K562 (cell line): ENCODE results near the gene LTBP1. TPM values are rescaled to one million over a fixed set of nuclear protein-coding genes. Genes with fewer than 3 reads are reported as not detected.
A peak's percentile ranks its signal among the peaks of the same experiment; 100 is the strongest.

Source experiments
- ATAC-seq: fragments of 200-7000 bp; cut with Tn5 transposase; 3 replicates; pipeline ENCODE4 v1.9.1; 2020; ENCODE audit warnings: moderate library complexity
- BruUV-seq: library from RNA; stranded (reverse); fragments of 400-500 nt; replicated peaks from 2 replicates; lab custom pipeline; 2021; lab: Mats Ljungman, UMichigan
- CTCF ChIA-PET: fragments of 300-600 bp; formaldehyde crosslinking; extraction: SDS; loops from one replicate; lab custom pipeline; 2021; ENCODE audit warnings: low intra/inter-chr PET ratio; lab: Yijun Ruan, JAX
- POLR2A ChIA-PET: fragments of 300-600, 350-650 bp; sonication (Branson Sonifier 250); formaldehyde crosslinking; extraction: SDS; loops from one replicate; lab custom pipeline; 2021; ENCODE audit warnings: antibody characterized with exemption, inconsistent platforms; lab: Yijun Ruan, JAX
- DNase-seq, 4 experiments: peaks; one replicate each; pipeline versions ENCODE4 v3.0.0 to v3.0.0-alpha.2; 2011 to 2018; ENCODE audit warnings: low spot score in 3 of 4, mixed read lengths in 3 of 4; ENCODE audit errors: extremely low read depth in 1 of 4
- FAIRE-seq: peaks from 2 replicates; lab custom pipeline; 2011; peaks lifted over from hg19 to GRCh38; lab: Jason Lieb, UNC
- H2AFZ ChIP-seq: 2 replicates; pipeline ENCODE4 v1.6.0; 2011; ENCODE audit warnings: low read depth, low read length, control low read depth, inconsistent platforms
- H3K27ac ChIP-seq: fragments of 200-600 bp; 3 replicates; pipeline ENCODE4 v1.8.0; 2011; ENCODE audit warnings: low read depth, mild to moderate bottlenecking, control low read depth, inconsistent platforms, low read length, moderate library complexity, mixed read lengths; ENCODE audit errors: extremely low read depth
- H3K27me3 ChIP-seq, 2 experiments: fragments of 300-600 bp in 1 of 2; 2 replicates in 1 of 2; 3 replicates in 1 of 2; pipeline versions ENCODE4 v1.6.0 to v1.8.0; 2011; ENCODE audit warnings: inconsistent platforms in 2 of 2, low read length in 2 of 2, mild to moderate bottlenecking in 1 of 2, mixed read lengths in 1 of 2, moderate library complexity in 1 of 2; ENCODE audit not compliant: control insufficient read depth in 2 of 2, insufficient read depth in 2 of 2
- H3K36me3 ChIP-seq: fragments of 300-600 bp; 3 replicates; pipeline ENCODE4 v1.8.0; 2011; ENCODE audit warnings: mild to moderate bottlenecking, low read length, inconsistent platforms; ENCODE audit not compliant: control insufficient read depth, insufficient read depth
- H3K4me1 ChIP-seq, 2 experiments: fragments of 200-600 bp in 1 of 2; replicated peaks in 1 of 2; 2 replicates in 1 of 2; 3 replicates in 1 of 2; pipeline versions ENCODE4 v1.5.1 to v1.8.0; 2011; ENCODE audit warnings: inconsistent platforms in 2 of 2, low read length in 2 of 2, mild to moderate bottlenecking in 1 of 2, mixed read lengths in 1 of 2, moderate library complexity in 1 of 2; ENCODE audit not compliant: control insufficient read depth in 2 of 2, insufficient read depth in 2 of 2
- H3K4me2 ChIP-seq: 2 replicates; pipeline ENCODE4 v1.6.1; 2011; ENCODE audit warnings: low read length, control low read depth, inconsistent platforms, mixed read lengths; ENCODE audit not compliant: insufficient read depth
- H3K4me3 ChIP-seq: fragments of 200-600 bp; sonication (generic), shearing (Covaris generic); 2 replicates; pipeline ENCODE4 v1.5.1; 2016; ENCODE audit warnings: control low read depth, inconsistent platforms
- H3K79me2 ChIP-seq: fragments of 200-600 bp; 3 replicates; pipeline ENCODE4 v1.8.0; 2011; ENCODE audit warnings: low read length, inconsistent platforms; ENCODE audit not compliant: control insufficient read depth, insufficient read depth
- H3K9ac ChIP-seq, 2 experiments: 2 replicates each; pipeline versions ENCODE4 v1.6.0 to v1.6.1; 2011; ENCODE audit warnings: low read depth in 2 of 2, low read length in 2 of 2, control low read depth in 1 of 2, inconsistent platforms in 1 of 2, mild to moderate bottlenecking in 1 of 2, mixed read lengths in 1 of 2; ENCODE audit not compliant: insufficient read depth in 1 of 2
- H3K9me1 ChIP-seq: one replicate; pipeline ENCODE4 v1.6.0; 2011; ENCODE audit warnings: inconsistent platforms, mild to moderate bottlenecking, low read length, moderate library complexity; ENCODE audit not compliant: control insufficient read depth, insufficient read depth
- H3K9me3 ChIP-seq: replicated peaks from 2 replicates; pipeline ENCODE4 v1.5.1; 2011; ENCODE audit warnings: low read depth, low read length, inconsistent platforms; ENCODE audit not compliant: control insufficient read depth, insufficient read depth
- H4K20me1 ChIP-seq: replicated peaks from 2 replicates; pipeline ENCODE4 v1.6.1; 2011; ENCODE audit warnings: low read length, inconsistent platforms, mixed read lengths; ENCODE audit not compliant: control insufficient read depth, insufficient read depth
- ARID1B ChIP-seq: fragments of 450-650 bp; IDR thresholded peaks from 2 replicates; pipeline ENCODE4 v1.6.1; 2016; ENCODE audit warnings: antibody characterized with exemption, mild to moderate bottlenecking, inconsistent platforms
- ATF3 ChIP-seq, 2 experiments: fragments of 450-650 bp in 1 of 2; sonication (generic) in 1 of 2; formaldehyde crosslinking in 1 of 2; IDR thresholded peaks in 1 of 2; conservative IDR thresholded peaks in 1 of 2; 2 replicates each; pipeline versions ENCODE4 v1.6.1 to v1.8.1; 2016 to 2023; ENCODE audit warnings: mild to moderate bottlenecking in 2 of 2, moderate library complexity in 2 of 2, inconsistent platforms in 1 of 2, missing genetic modification reagents in 1 of 2
- CBFA2T3 ChIP-seq: fragments of 450-650 bp; IDR thresholded peaks from 2 replicates; pipeline ENCODE4 v1.6.1; 2017
- FOSL1 ChIP-seq: fragments of 200-800 bp; sonication (Bioruptor generic); conservative IDR thresholded peaks from 2 replicates; pipeline ENCODE4 v1.6.1; 2016; ENCODE audit warnings: missing genetic modification characterization, missing compliant biosample characterization
- FOXJ2 ChIP-seq: fragments of 200-800 bp; sonication (Bioruptor generic); IDR thresholded peaks from 2 replicates; pipeline ENCODE4 v1.6.1; 2016; ENCODE audit warnings: missing genetic modification characterization, missing compliant biosample characterization
- ZBTB40 ChIP-seq, 2 experiments: fragments of 450-650 bp in 1 of 2; sonication (generic) in 1 of 2; formaldehyde crosslinking in 1 of 2; IDR thresholded peaks; 2 replicates each; pipeline versions ENCODE4 v1.7.1 to v1.9.0; 2016 to 2022; ENCODE audit warnings: inconsistent platforms in 1 of 2, mild to moderate bottlenecking in 1 of 2, missing genetic modification reagents in 1 of 2
- ZSCAN29 ChIP-seq: fragments of 450-650 bp; IDR thresholded peaks from 2 replicates; pipeline ENCODE4 v1.6.1; 2017
- WGBS: fragments of 100-300 bp; shearing (Covaris generic); methylation state at CpG from one replicate; pipeline ENCODE4 v1.1.6; 2016; ENCODE audit warnings: low coverage, mixed read lengths; ENCODE audit not compliant: insufficient coverage; ENCODE audit errors: missing lambda C conversion rate; 5-methylcytosine and 5-hydroxymethylcytosine counted together
- in situ Hi-C: fragments of 300-500 bp; cut with MboI; formaldehyde crosslinking; loops from 4 replicates; pipeline ENCODE4 v1.15.0; 2018; ENCODE audit warnings: inconsistent platforms, mixed read lengths
- intact Hi-C: fragments of 100-400 bp; cut with micrococcal nuclease; formaldehyde crosslinking; loops from 2 replicates; pipeline ENCODE4 v1.14.2; 2022
- polyA plus RNA-seq, 8 experiments: library from polyadenylated mRNA; depleted of rRNA in 4 of 8; stranded (reverse) in 5 of 8; unstranded in 3 of 8; fragments of >200 nt; fragmentation: Nextera tagmentation in 2 of 8; fragmentation: Illumina TruSeq in 1 of 8; extraction: Ambion mirVana in 2 of 8; extraction: Trizol in 1 of 8; gene quantifications; 2 replicates each; pipeline versions ENCODE4 v1.2.1 to v1.2.3, GENCODE V29; 2011 to 2014; ENCODE audit warnings: inconsistent platforms in 1 of 8, missing spikeins in 1 of 8
- total RNA-seq, 7 experiments: library from RNA; depleted of rRNA in 6 of 7; stranded (reverse); fragments of >200 nt in 6 of 7; fragmentation: Illumina TruSeq in 2 of 7; extraction: Trizol in 2 of 7; gene quantifications; 2 replicates each; pipeline versions ENCODE4 v1.2.1 to v1.2.3, GENCODE V29; 2011 to 2021; ENCODE audit warnings: low replicate concordance in 1 of 7

LTBP1 gene
- total and polyA plus RNA-seq, 9 of the 15 experiments (the other 6 are each of a cell fraction or from before 2014, with no cell fraction given) = 3.6 to 16.4 (median 8.5) TPM

GRCh38 chr2:33064349-33064801 is 117.6 kb downstream of the LTBP1 start:
- ATAC-seq (no peak; the same call in 2 of the 3 replicates), DNase-seq (no peak)
- H3K4me1 ChIP-seq = peaks cover 0 to 12% of the 10 kb centered on the region in 2 experiments; a peak in 2 of 5 replicates
- TF ChIP-seq ARID1B = peak; percentile 18; the same call in 1 of the 2 replicates
- peak; percentile 79 for TF ChIP-seq ZBTB40 (IDR thresholded peaks at IDR 0.05)
- no peak for TF ChIP-seq ZBTB40 (CRISPR knock-in tag; IDR thresholded peaks at IDR 0.05)
- TF ChIP-seq ATF3 (IDR thresholded peaks at IDR 0.05) = no peak
- no peak for TF ChIP-seq ATF3 (CRISPR knock-in tag; conservative IDR thresholded peaks at IDR 0.05)
- TF ChIP-seq FOSL1 (tag) = peak; percentile 72
- peak; percentile 48; the same call in 1 of the 2 replicates for TF ChIP-seq FOXJ2 (tag)
- TF ChIP-seq CBFA2T3 = peak; percentile 12; the same call in 1 of the 2 replicates
- TF ChIP-seq ZSCAN29 = no peak
- TF ChIP-seq, all 486 proteins: peak for 5
- POLR2A ChIA-PET = interaction anchor here (0.6 kb wide), 1 partner anchor 302 kb away, joined by 3 read pairs; no protein-coding TSS in a partner anchor
- in situ Hi-C loops (no loop called here), intact Hi-C loops (no loop called here)
- FAIRE-seq = no peak
- Histone ChIP-seq H3K36me3 (no peaks in the 10 kb centered on the region), H3K79me2 (no peaks in the 10 kb centered on the region), H3K4me3 (no peak overlapping the region), H3K27ac (no peak overlapping the region), H3K9me1 (no peaks in the 10 kb centered on the region), H4K20me1 (no peaks in the 10 kb centered on the region), H3K4me2 (no peak overlapping the region), H3K27me3 (no peaks in the 10 kb centered on the region), H3K9ac (no peak overlapping the region), H2AFZ (no peak overlapping the region), H3K9me3 (no peaks in the 10 kb centered on the region)
- 19% methylated on average over 3 of the region's 3 CpGs for WGBS
- CTCF ChIA-PET = no interaction called here
- BruUV-seq = no TSS peak
